SK-N-SH (cell line): Measurements from ENCODE around the gene GPANK1. TPM values are rescaled to one million over a fixed set of nuclear protein-coding genes. Genes with fewer than 3 reads are reported as not detected.

ENCODE experiments used
- CTCF ChIA-PET: fragments of 300-600, 350-600 bp; formaldehyde crosslinking; extraction: SDS; loops from one replicate; lab custom pipeline; 2021; lab: Yijun Ruan, JAX
- POLR2A ChIA-PET: fragments of 350-600 bp; sonication (Branson Sonifier 250); formaldehyde crosslinking; extraction: SDS; loops from one replicate; lab custom pipeline; 2020; ENCODE audit warnings: antibody characterized with exemption, inconsistent platforms; lab: Yijun Ruan, JAX
- DNase-seq: peaks from one replicate; pipeline ENCODE4 v3.0.0; 2012
- H2AFZ ChIP-seq: fragments of 200-600 bp; sonication (generic); 2 replicates; pipeline ENCODE4 v1.8.1; 2016; ENCODE audit warnings: antibody characterized with exemption, mild to moderate bottlenecking, low read depth
- H3F3A ChIP-seq: fragments of 200-600 bp; sonication (generic); replicated peaks from 2 replicates; pipeline ENCODE3; 2016; ENCODE audit warnings: antibody characterized with exemption, mild to moderate bottlenecking; ENCODE audit not compliant: insufficient read depth
- H3K27ac ChIP-seq, 2 experiments: fragments of 200-500 bp in 1 of 2; fragments of 200-600 bp in 1 of 2; sonication (Bioruptor generic) in 1 of 2; sonication (generic), shearing (Covaris generic) in 1 of 2; 2 replicates each; pipeline versions ENCODE4 v1.5.1 to v1.6.1; 2014 to 2016; ENCODE audit warnings: low read depth in 2 of 2, inconsistent platforms in 1 of 2, low read length in 1 of 2, mild to moderate bottlenecking in 1 of 2, mixed read lengths in 1 of 2
- H3K27me3 ChIP-seq: fragments of 200-600 bp; sonication (generic), shearing (Covaris generic); 2 replicates; pipeline ENCODE4 v1.6.1; 2016; ENCODE audit warnings: mixed run types; ENCODE audit not compliant: insufficient read depth
- H3K36me3 ChIP-seq, 2 experiments: fragments of 200-500 bp in 1 of 2; fragments of 200-600 bp in 1 of 2; sonication (Bioruptor generic) in 1 of 2; sonication (generic) in 1 of 2; replicated peaks in 1 of 2; 2 replicates each; pipeline versions ENCODE3 to v1.5.1; 2014 to 2016; ENCODE audit warnings: low read length in 1 of 2, mild to moderate bottlenecking in 1 of 2; ENCODE audit not compliant: insufficient read depth in 2 of 2, control insufficient read depth in 1 of 2
- H3K4me1 ChIP-seq, 2 experiments: fragments of 200-500 bp in 1 of 2; fragments of 200-600 bp in 1 of 2; sonication (Bioruptor generic) in 1 of 2; sonication (generic), shearing (Covaris generic) in 1 of 2; 2 replicates each; pipeline versions ENCODE4 v1.5.1 to v1.6.1; 2014 to 2016; ENCODE audit warnings: low read depth in 1 of 2, low read length in 1 of 2, mixed run types in 1 of 2; ENCODE audit not compliant: insufficient read depth in 2 of 2, control insufficient read depth in 1 of 2
- H3K4me2 ChIP-seq: fragments of 200-600 bp; sonication (generic), shearing (Covaris generic); 2 replicates; pipeline ENCODE4 v1.6.1; 2017; ENCODE audit warnings: mixed run types
- H3K4me3 ChIP-seq, 2 experiments: fragments of 200-500 bp in 1 of 2; fragments of 200-600 bp in 1 of 2; sonication (Bioruptor generic) in 1 of 2; sonication (generic), shearing (Covaris generic) in 1 of 2; 2 replicates each; pipeline versions ENCODE4 v1.5.1 to v1.8.1; 2014 to 2016; ENCODE audit warnings: low read depth in 2 of 2, inconsistent platforms in 1 of 2, low read length in 1 of 2, mild to moderate bottlenecking in 1 of 2, mixed read lengths in 1 of 2, moderate library complexity in 1 of 2
- H3K79me2 ChIP-seq: fragments of 200-600 bp; sonication (generic); 2 replicates; pipeline ENCODE4 v1.8.1; 2017; ENCODE audit warnings: mild to moderate bottlenecking; ENCODE audit not compliant: insufficient read depth
- H3K9ac ChIP-seq: fragments of 200-600 bp; sonication (generic); 2 replicates; pipeline ENCODE4 v1.6.1; 2017; ENCODE audit warnings: mixed run types
- H3K9me2 ChIP-seq: fragments of 200-600 bp; sonication (generic); 2 replicates; pipeline ENCODE4 v1.6.1; 2017; ENCODE audit warnings: mixed run types
- H3K9me3 ChIP-seq: fragments of 200-600 bp; sonication (generic); 2 replicates; pipeline ENCODE4 v1.6.1; 2017; ENCODE audit warnings: mixed run types, mild to moderate bottlenecking, moderate library complexity
- H4K20me1 ChIP-seq: fragments of 200-600 bp; sonication (generic); 2 replicates; pipeline ENCODE4 v1.6.1; 2017; ENCODE audit warnings: mild to moderate bottlenecking, mixed run types; ENCODE audit not compliant: insufficient read depth
- CHD2 ChIP-seq: fragments of 150-350 bp; IDR thresholded peaks from 2 replicates; pipeline ENCODE4 v1.6.1; 2018; ENCODE audit warnings: low read length; ENCODE audit not compliant: partially characterized antibody
- CTCF ChIP-seq: fragments of 200-600 bp; sonication (generic); IDR thresholded peaks from 2 replicates; pipeline ENCODE4 v1.6.1; 2017; ENCODE audit warnings: antibody characterized with exemption, mild to moderate bottlenecking, moderate library complexity
- EZH2phosphoT487 ChIP-seq: fragments of 200-600 bp; sonication (generic); IDR thresholded peaks from 2 replicates; pipeline ENCODE4 v1.6.1; 2017; ENCODE audit warnings: low read depth, mixed run types, mild to moderate bottlenecking, antibody characterized with exemption, moderate library complexity, borderline replicate concordance
- FOXJ3 ChIP-seq: sonication (generic); formaldehyde crosslinking; IDR thresholded peaks from 2 replicates; pipeline ENCODE4 v1.5.1; 2020; ENCODE audit warnings: mild to moderate bottlenecking, missing genetic modification reagents
- NFIC ChIP-seq: IDR thresholded peaks from 2 replicates; pipeline ENCODE4 v1.4.0; 2012; ENCODE audit warnings: borderline replicate concordance
- RFX5 ChIP-seq: IDR thresholded peaks from 2 replicates; pipeline ENCODE4 v1.6.1; 2012; ENCODE audit warnings: mild to moderate bottlenecking, improper control_type of control experiment, low read length
- TEAD4 ChIP-seq: IDR thresholded peaks from 2 replicates; pipeline ENCODE4 v1.4.0; 2012; ENCODE audit warnings: mild to moderate bottlenecking, borderline replicate concordance; ENCODE audit not compliant: insufficient read depth
- USF1 ChIP-seq: IDR thresholded peaks from 2 replicates; pipeline ENCODE4 v1.4.0; 2012; ENCODE audit warnings: low read depth, borderline replicate concordance
- ZBTB33 ChIP-seq: IDR thresholded peaks from 2 replicates; pipeline ENCODE4 v1.4.0; 2012; ENCODE audit warnings: low read depth, borderline replicate concordance
- WGBS: methylation state at CpG from one replicate; pipeline ENCODE4 v1.1.6; 2017; ENCODE audit warnings: low lambda C conversion rate; 5-methylcytosine and 5-hydroxymethylcytosine counted together
- polyA plus RNA-seq, 3 experiments: library from polyadenylated mRNA; depleted of rRNA; stranded (reverse); fragments of >200 nt; gene quantifications; 2 replicates each; pipeline ENCODE4 v1.2.3, GENCODE V29; 2012
- TF ChIP-seq, protein P1 (sequence below): IDR thresholded peaks from 2 replicates; pipeline ENCODE4; 2012
- TF ChIP-seq, protein P2 (sequence below): fragments of 150-350 bp; IDR thresholded peaks from 2 replicates; pipeline ENCODE4 v1.6.1; 2017; ENCODE audit warnings: antibody characterized with exemption, low read length, low read depth, borderline replicate concordance

The GPANK1 gene
- polyA plus RNA-seq, 1 of the 3 experiments (the other 2 are of a cell fraction) = 19.1 TPM

DNA sequence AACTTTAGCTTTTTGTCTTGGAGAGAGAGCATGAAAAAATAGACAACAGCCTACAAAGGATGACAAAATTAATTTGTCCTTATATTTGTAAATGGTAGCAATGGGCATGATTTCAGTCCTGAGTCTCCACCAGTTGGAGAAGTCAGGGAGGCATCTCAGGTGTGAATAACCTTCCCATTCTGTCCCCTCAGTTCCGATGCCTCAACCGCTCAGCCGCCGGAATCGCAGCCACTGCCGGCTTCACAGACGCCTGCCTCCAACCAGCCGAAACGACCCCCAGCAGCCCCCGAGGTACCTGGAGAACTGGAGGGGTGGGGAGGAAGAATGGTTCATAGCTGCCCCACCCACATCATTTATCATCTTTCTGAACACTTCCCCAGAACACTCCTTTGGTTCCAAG is 40.7 kb downstream of the GPANK1 start:
- no peaks in the 10 kb centered on the region for H3K9me3 ChIP-seq
- H3K36me3 ChIP-seq = peaks cover 65 to 75% of the 10 kb centered on the region in 2 experiments
- no peak overlapping the region for H2AFZ ChIP-seq
- H3F3A ChIP-seq = peaks cover 10% of the 10 kb centered on the region
- H3K9me2 ChIP-seq = no peaks in the 10 kb centered on the region
- no peaks in the 10 kb centered on the region for H3K27me3 ChIP-seq
- TF ChIP-seq CTCF (no peak), NFIC (no peak), FOXJ3 (no peak), USF1 (no peak), TEAD4 (no peak), EZH2phosphoT487 (no peak), ZBTB33 (no peak), RFX5 (no peak), CHD2 (no peak)
- TF ChIP-seq, protein P1, sequence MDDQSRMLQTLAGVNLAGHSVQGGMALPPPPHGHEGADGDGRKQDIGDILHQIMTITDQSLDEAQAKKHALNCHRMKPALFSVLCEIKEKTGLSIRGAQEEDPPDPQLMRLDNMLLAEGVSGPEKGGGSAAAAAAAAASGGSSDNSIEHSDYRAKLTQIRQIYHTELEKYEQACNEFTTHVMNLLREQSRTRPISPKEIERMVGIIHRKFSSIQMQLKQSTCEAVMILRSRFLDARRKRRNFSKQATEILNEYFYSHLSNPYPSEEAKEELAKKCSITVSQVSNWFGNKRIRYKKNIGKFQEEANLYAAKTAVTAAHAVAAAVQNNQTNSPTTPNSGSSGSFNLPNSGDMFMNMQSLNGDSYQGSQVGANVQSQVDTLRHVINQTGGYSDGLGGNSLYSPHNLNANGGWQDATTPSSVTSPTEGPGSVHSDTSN = no peak
- TF ChIP-seq, protein P2, sequence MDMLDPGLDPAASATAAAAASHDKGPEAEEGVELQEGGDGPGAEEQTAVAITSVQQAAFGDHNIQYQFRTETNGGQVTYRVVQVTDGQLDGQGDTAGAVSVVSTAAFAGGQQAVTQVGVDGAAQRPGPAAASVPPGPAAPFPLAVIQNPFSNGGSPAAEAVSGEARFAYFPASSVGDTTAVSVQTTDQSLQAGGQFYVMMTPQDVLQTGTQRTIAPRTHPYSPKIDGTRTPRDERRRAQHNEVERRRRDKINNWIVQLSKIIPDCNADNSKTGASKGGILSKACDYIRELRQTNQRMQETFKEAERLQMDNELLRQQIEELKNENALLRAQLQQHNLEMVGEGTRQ = no peak
- TF ChIP-seq, all 33 proteins: peak for 0
- Histone ChIP-seq H3K9ac (no peak overlapping the region), H3K4me2 (no peak overlapping the region), H3K27ac (no peak overlapping the region), H3K4me1 (peaks cover 10 to 11% of the 10 kb centered on the region in 2 experiments), H3K4me3 (no peak overlapping the region), H4K20me1 (peaks cover 28% of the 10 kb centered on the region), H3K79me2 (peaks cover 68% of the 10 kb centered on the region)
- 96% methylated on average over 10 of the region's 10 CpGs for WGBS
- ChIA-PET CTCF (no interaction called here), POLR2A (no interaction called here)
- DNase-seq = peak; percentile 6
